T-helper 9 cell (primary cell): ENCODE measurements around the gene BGLAP.
"Not testable (repeated sequence)": the region's sequence is repeated elsewhere in the genome, so short reads cannot be mapped to it uniquely, and the experiment has no call there.

Experiments
- DNase-seq: peaks from one replicate; pipeline ENCODE4 v3.0.0-alpha.2; 2020
- total RNA-seq, 2 donors: gene quantifications; one replicate each; lab custom pipeline; 2026; lab: John Stamatoyannopoulos, UW

The BGLAP gene
- 0.42 to 0.48 reads per million in 2 donors for total RNA-seq

- DNase-seq, result no peak
Observed at GRCh38 chr1:156241926-156242325, at the start of gene BGLAP. Gene BGLAP, plus strand, starts transcription at chr1:156242184. Its CDS starts 48 bp downstream, at chr1:156242232.

DNA sequence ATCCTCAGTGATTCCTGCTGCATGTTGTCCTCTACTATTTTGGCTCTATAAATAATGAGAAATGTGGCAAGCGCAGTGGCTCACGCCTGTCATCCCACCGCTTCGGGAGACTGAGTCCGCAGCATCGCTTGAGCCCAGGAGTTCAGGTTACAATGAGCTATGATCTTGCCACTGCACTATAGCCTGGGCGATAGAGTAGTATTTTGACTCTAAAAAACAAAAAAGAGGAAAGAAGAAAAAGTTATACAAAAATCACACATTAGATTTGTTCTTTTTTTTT, 48.8 kb upstream of the BGLAP start:
- DNase-seq, result no peak

GRCh38 chr1:156193488-156194299, 48.3 kb upstream of the BGLAP start, which contains the start of gene SLC25A44:
Gene SLC25A44, plus strand, starts transcription at chr1:156194104. Its CDS starts 5,744 bp downstream, at chr1:156199848.
- DNase-seq, result peak; percentile 94

DNA sequence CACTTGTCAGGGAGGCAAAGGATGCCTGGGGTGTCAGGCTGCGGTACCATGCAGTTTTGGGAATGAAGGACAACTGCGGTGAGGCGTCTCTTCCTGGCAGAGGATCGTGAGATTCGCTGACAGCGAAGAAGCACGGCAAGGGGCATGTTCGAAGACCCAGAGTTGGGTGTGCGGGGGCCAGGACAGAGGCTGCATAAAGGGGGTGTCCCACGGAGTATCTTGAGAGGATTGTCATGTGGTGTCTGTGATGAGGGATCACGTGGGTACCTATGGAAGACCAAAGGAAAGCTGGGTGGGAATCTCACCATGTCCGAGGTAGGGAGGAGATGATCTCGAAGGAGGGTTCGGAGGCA, 47.7 kb upstream of the BGLAP start:
- no peak for DNase-seq

DNA sequence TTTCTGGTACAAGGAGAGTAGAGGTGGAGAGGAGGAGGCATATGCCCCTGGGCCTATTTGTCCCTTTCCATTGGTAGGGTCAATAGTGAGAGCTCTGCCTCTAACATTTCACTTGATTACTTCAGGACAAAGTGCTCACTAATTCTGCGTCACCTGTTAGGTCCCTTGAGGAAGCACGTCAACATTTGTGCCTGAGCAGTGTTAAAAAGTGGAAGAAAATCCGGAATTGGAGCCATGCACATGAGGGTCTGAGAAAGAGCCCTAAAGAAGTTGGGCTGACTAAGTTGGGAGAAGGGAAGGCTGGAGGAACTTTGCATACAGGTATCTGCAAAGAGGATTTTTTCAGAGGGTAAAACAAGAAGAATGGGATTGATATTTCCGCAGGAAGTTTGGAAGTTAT, 46.1 kb upstream of the BGLAP start:
- no peak for DNase-seq

DNA sequence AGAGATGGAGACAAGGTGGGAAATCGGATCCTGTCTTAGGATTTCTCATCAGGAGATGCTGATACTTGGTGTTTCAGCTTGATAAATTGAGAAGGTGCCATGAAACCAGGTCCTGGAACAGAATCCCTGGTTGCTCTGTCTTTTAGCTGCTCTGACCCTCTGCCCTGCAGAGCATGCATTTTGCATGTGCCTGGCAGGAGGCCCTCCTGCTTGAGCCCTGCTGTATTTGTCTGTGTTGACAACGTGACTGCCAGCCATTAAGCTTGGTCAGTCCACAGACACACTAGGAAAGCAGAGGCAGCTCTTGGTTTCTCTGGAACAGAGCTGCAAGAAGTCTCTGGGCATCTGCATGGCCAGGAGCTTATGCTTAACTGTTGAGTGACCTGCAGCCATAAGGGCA, 45.5 kb upstream of the BGLAP start:
- no peak for DNase-seq

- DNase-seq, result no peak
Observed at GRCh38 chr1:156198831-156199349, 43.1 kb upstream of the BGLAP start.

DNA sequence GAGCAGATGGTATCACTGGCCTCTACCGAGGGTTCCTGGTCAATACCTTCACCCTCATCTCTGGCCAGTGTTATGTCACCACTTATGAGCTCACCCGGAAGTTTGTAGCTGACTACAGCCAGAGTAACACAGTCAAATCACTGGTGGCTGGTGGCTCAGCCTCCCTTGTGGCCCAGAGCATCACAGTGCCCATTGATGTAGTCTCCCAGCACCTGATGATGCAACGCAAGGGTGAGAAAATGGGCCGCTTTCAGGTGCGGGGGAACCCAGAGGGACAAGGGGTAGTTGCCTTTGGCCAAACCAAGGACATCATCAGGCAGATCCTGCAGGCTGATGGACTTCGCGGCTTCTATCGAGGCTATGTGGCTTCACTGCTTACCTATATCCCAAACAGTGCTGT, 41.9 kb upstream of the BGLAP start:
- DNase-seq, result no peak

GRCh38 chr1:156203331-156203730, 38.7 kb upstream of the BGLAP start:
- DNase-seq, result no peak

GRCh38 chr1:156204686-156205085, 37.3 kb upstream of the BGLAP start:
- DNase-seq, result no peak

- no peak for DNase-seq
Observed at GRCh38 chr1:156211243-156211642, 30.7 kb upstream of the BGLAP start.

DNA sequence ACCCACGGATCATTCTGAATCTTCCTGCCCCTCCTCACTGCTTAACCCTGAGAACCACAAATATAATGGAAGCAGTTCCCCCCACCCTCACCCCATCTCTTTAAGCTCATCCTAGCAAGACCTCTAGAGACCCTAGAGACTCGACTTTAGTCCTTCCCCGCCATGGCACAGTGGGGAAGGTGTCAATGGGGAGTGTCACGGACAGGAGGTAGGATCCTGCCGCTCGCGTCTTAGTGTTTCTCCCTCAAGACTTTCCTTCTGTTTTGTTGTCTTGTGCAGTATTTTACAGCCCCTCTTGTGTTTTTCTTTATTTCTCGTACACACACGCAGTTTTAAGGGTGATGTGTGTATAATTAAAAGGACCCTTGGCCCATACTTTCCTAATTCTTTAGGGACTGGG, 29.9 kb upstream of the BGLAP start:
- DNase-seq, result no peak

- DNase-seq, result peak; percentile 93
Observed at GRCh38 chr1:156212833-156213643, 28.9 kb upstream of the BGLAP start, which contains the start of gene PMF1. Gene PMF1, plus strand, starts transcription at chr1:156213007. Its CDS starts 9 bp downstream, at chr1:156213016.

DNA sequence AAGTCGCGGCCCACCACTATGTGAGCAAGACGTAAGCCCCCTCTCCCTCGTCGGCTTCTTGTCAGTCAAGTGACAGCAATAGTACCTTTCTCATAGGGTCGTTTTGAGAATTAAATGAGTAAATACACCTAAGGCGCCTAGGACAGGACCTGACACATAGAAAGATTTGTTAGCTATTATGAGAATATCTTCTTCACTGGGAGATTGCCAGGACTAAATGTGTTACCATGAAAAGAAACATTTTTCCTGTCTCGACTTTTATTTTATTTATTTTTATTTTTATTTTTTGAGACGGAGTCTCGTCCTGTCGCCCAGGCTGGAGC, 28.4 kb upstream of the BGLAP start:
- no peak for DNase-seq

DNA sequence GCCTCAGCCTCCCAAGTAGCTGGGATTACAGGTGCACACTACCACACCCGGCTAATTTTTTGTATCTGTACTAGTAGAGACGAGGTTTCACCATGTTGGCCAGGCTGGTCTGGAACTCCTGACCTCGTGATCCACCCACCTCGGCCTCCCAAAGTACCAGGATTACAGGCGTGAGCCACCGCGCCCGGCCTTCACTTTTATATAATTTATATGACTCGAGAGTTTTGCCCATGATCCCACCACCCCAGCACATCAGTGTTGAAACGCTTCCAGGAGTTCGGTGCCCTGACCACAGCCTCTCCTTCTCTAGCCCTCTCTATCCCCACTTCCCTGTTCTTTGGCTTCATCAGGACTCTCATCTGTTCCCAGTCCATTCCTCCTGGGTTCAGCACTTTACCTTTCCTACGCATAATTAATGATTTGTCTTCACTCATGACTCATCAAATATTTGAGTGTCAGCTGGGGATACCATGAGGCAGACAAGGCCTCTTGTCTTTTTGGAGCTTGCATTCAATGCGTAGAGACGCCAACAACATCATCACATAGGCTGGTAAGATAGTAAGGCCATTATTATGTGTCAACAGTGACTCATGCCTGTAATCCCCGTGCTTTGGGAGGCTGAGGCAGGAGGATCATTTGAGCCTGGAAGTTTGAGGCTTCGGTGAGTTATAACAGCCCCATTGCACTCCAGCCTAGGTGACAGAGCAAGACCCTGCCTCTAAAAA, 27.8 kb upstream of the BGLAP start:
- no peak for DNase-seq

- not testable (repeated sequence) for DNase-seq
Observed at GRCh38 chr1:156216361-156217086, 25.5 kb upstream of the BGLAP start.

DNA sequence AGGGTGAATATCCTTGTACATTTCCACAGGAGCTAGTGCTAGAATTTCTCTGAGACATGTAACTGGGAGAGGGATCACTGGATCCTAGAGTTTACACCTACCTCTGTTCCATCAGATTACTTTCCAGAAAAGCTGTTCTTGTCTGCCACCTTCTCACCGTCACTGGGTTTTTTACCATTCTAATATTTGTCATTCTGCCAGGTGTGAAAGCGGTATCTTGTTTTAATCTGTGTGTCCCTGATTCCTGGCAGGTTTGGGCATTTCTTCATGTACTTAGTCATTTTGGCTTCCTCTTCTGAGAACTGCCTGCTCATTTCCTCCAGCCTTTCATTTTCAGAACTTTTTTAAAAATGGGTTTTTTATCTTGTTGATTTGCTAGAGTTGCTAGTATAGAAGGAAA, 24.1 kb upstream of the BGLAP start:
- DNase-seq, result no peak

- DNase-seq, result no peak
Observed at GRCh38 chr1:156220226-156220625, 21.8 kb upstream of the BGLAP start.

- no peak for DNase-seq
Observed at GRCh38 chr1:156221986-156222692, 19.8 kb upstream of the BGLAP start.

DNA sequence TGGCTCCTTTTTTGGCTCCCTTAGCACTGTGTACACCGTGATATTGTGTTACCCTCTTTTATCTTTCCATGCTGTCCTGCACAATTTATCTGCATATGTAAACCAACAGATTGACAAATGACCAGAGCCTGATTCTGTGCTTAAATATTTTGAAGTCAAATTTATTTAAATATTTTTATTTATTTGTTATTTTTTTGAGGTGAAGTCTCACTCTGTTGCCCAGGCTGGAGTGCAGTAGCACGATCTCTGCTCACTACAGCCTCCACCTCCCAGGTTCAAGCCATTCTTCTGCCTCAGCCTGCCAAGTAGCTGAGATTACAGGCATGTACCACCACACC, 16.3 kb upstream of the BGLAP start:
- no peak for DNase-seq

GRCh38 chr1:156226116-156226538, 15.9 kb upstream of the BGLAP start:
- no peak for DNase-seq

GRCh38 chr1:156226782-156227181, 15.2 kb upstream of the BGLAP start:
- DNase-seq, result no peak
